Measurements from ENCODE around the gene ZNF273. TPM values are rescaled to one million over a fixed set of nuclear protein-coding genes. Genes with fewer than 3 reads are reported as not detected.
"Not testable (repeated sequence)": the region's sequence is repeated elsewhere in the genome, so short reads cannot be mapped to it uniquely, and the experiment has no call there.

ZNF273 gene
- total RNA-seq, 1 experiment from 2014 or later, result 17.9 TPM

- Histone ChIP-seq H2AFZ (ENCODE audit: low read length) (no peak overlapping the region), H3K14ac (ENCODE audit: insufficient read depth, low read length) (no peak overlapping the region), H2BK12ac (ENCODE audit: insufficient read length, low read depth, low read length) (no peak overlapping the region), H4K91ac (ENCODE audit: insufficient read length, low read depth, low read length) (no peak overlapping the region), H2BK5ac (ENCODE audit: insufficient read length, low read length) (no peak overlapping the region), H3K79me1 (ENCODE audit: insufficient read depth, low read depth, low read length, poor library complexity, severe bottlenecking) (no peaks in the 10 kb centered on the region), H2BK15ac (ENCODE audit: low read depth, low read length) (no peak overlapping the region), H3K23me2 (ENCODE audit: insufficient read length, low read depth, low read length, poor library complexity, severe bottlenecking) (no peaks in the 10 kb centered on the region), H3K56ac (ENCODE audit: insufficient read length, low read depth, low read length) (no peak overlapping the region), H3K23ac (ENCODE audit: insufficient read length, low read depth, low read length) (no peak overlapping the region), H3K27ac (ENCODE audit: insufficient read length, low read depth, low read length) (no peak overlapping the region), H4K5ac (ENCODE audit: insufficient read length, low read depth, low read length) (no peak overlapping the region), H3K4me1 (ENCODE audit: insufficient read depth, low read length) (no peaks in the 10 kb centered on the region), H2BK120ac (ENCODE audit: low read depth, low read length, poor library complexity, severe bottlenecking) (no peak overlapping the region), H3K27me3 (ENCODE audit: insufficient read depth, low read length) (no peaks in the 10 kb centered on the region), H3K9ac (ENCODE audit: extremely low read depth, insufficient read length, low read length) (no peak overlapping the region), H3T11ph (ENCODE audit: low read length) (no peak overlapping the region), H4K20me1 (ENCODE audit: control insufficient read depth, insufficient read depth, insufficient read length) (no peaks in the 10 kb centered on the region), H3K9me3 (ENCODE audit: control insufficient read depth, low read depth, low read length) (peaks cover 13% of the 10 kb centered on the region), H3K79me2 (ENCODE audit: insufficient read depth, low read length) (peaks cover 19% of the 10 kb centered on the region; the same call in 1 of the 2 replicates), H2AK5ac (ENCODE audit: insufficient read length, low read length) (no peak overlapping the region), H3K18ac (ENCODE audit: insufficient read length, low read depth, low read length) (no peak overlapping the region), H3K4ac (ENCODE audit: low read depth, low read length) (no peak overlapping the region), H3K4me2 (ENCODE audit: insufficient read depth, insufficient read length, low read length) (no peak overlapping the region), H4K8ac (replicated peaks; ENCODE audit: insufficient read length, low read depth, low read length) (no peak overlapping the region), H2BK20ac (ENCODE audit: low read depth, low read length, poor library complexity, severe bottlenecking) (no peak overlapping the region)
- H3K27me3 Mint-ChIP-seq (ENCODE audit: low read depth), result no peaks in the 10 kb centered on the region
- no peak for TF ChIP-seq CTCF (conservative IDR thresholded peaks at IDR 0.05)
- no peaks in the 10 kb centered on the region for H3K4me1 Mint-ChIP-seq
- H3K4me3 Mint-ChIP-seq, result no peak overlapping the region; a peak in 1 of 5 replicates
- DNase-seq, result no peak
- no CpG with 5 or more reads among the region's 3 CpGs for WGBS (ENCODE audit: extremely low coverage, insufficient read length, low lambda C conversion rate)
- H3K27ac Mint-ChIP-seq, result no peak overlapping the region
- peaks cover 26 to 64% of the 10 kb centered on the region in 2 experiments for H3K9me3 Mint-ChIP-seq
- H3K36me3 Mint-ChIP-seq (ENCODE audit: insufficient read depth in 1 of 3, low read depth in 3 of 3), result peaks cover 52 to 75% (median 58%) of the 10 kb centered on the region in 3 experiments
Measured at GRCh38 chr7:64914557-64914956, 11.5 kb downstream of the ZNF273 start.

GRCh38 chr7:64915301-64915700 lies 12.2 kb downstream of the ZNF273 start:
- H3K4ac ChIP-seq (ENCODE audit: low read depth, low read length); H4K91ac ChIP-seq (ENCODE audit: insufficient read length, low read depth, low read length); H3K4me1 ChIP-seq (ENCODE audit: insufficient read depth, low read length); H4K8ac ChIP-seq (replicated peaks; ENCODE audit: insufficient read length, low read depth, low read length); H3T11ph ChIP-seq (ENCODE audit: low read length); H2BK5ac ChIP-seq (ENCODE audit: insufficient read length, low read length); H2BK20ac ChIP-seq (ENCODE audit: low read depth, low read length, poor library complexity, severe bottlenecking); H2AFZ ChIP-seq (ENCODE audit: low read length); H4K20me1 ChIP-seq (ENCODE audit: control insufficient read depth, insufficient read depth, insufficient read length); H2BK15ac ChIP-seq (ENCODE audit: low read depth, low read length); H3K4me2 ChIP-seq (ENCODE audit: insufficient read depth, insufficient read length, low read length); H3K27ac ChIP-seq (ENCODE audit: insufficient read length, low read depth, low read length); H3K27ac Mint-ChIP-seq; H2BK12ac ChIP-seq (ENCODE audit: insufficient read length, low read depth, low read length); H3K14ac ChIP-seq (ENCODE audit: insufficient read depth, low read length); H3K9ac ChIP-seq (ENCODE audit: extremely low read depth, insufficient read length, low read length); H3K27me3 Mint-ChIP-seq (ENCODE audit: low read depth); H2AK5ac ChIP-seq (ENCODE audit: insufficient read length, low read length); H3K23ac ChIP-seq (ENCODE audit: insufficient read length, low read depth, low read length); H3K27me3 ChIP-seq (ENCODE audit: insufficient read depth, low read length); H3K23me2 ChIP-seq (ENCODE audit: insufficient read length, low read depth, low read length, poor library complexity, severe bottlenecking); H3K18ac ChIP-seq (ENCODE audit: insufficient read length, low read depth, low read length); H3K56ac ChIP-seq (ENCODE audit: insufficient read length, low read depth, low read length); H3K4me1 Mint-ChIP-seq; H4K5ac ChIP-seq (ENCODE audit: insufficient read length, low read depth, low read length); DNase-seq; H2BK120ac ChIP-seq (ENCODE audit: low read depth, low read length, poor library complexity, severe bottlenecking); H3K4me3 Mint-ChIP-seq; H3K79me1 ChIP-seq (ENCODE audit: insufficient read depth, low read depth, low read length, poor library complexity, severe bottlenecking): not testable (repeated sequence)
- peaks cover 54 to 76% (median 66%) of the 10 kb centered on the region in 3 experiments for H3K36me3 Mint-ChIP-seq (ENCODE audit: insufficient read depth in 1 of 3, low read depth in 3 of 3)
- peaks cover 26 to 62% of the 10 kb centered on the region in 2 experiments for H3K9me3 Mint-ChIP-seq
- H3K79me2 ChIP-seq (ENCODE audit: insufficient read depth, low read length), result peaks cover 19% of the 10 kb centered on the region; the same call in 1 of the 2 replicates
- WGBS (ENCODE audit: extremely low coverage, insufficient read length, low lambda C conversion rate), result no CpG with 5 or more reads among the region's 9 CpGs
- H3K9me3 ChIP-seq (ENCODE audit: control insufficient read depth, low read depth, low read length), result peaks cover 13% of the 10 kb centered on the region
